Measurements from ENCODE around the gene TENM4.
A peak's percentile ranks its signal among the peaks of the same experiment; 100 is the strongest.

TENM4 gene

GRCh38 chr11:78853521-78853920 is 587.3 kb downstream of the TENM4 start:
- H3K9me3 Mint-ChIP-seq: no peaks in the 10 kb centered on the region
- H3K4me1 Mint-ChIP-seq: peaks cover 26% of the 10 kb centered on the region
- H3K27me3 Mint-ChIP-seq (ENCODE audit: low read depth, poor library complexity): no peaks in the 10 kb centered on the region
- H3K27ac Mint-ChIP-seq: peak overlapping the region; percentile 79
- H3K36me3 Mint-ChIP-seq (ENCODE audit: low read depth): peaks cover 80% of the 10 kb centered on the region
- H3K4me3 Mint-ChIP-seq: no peak overlapping the region
- no peak for TF ChIP-seq CTCF (IDR thresholded peaks at IDR 0.05)
- DNase-seq: no peak

- no peak for DNase-seq
- H3K36me3 Mint-ChIP-seq (ENCODE audit: low read depth): peaks cover 87% of the 10 kb centered on the region
- no peak overlapping the region for H3K4me3 Mint-ChIP-seq
- TF ChIP-seq CTCF (IDR thresholded peaks at IDR 0.05): no peak
- H3K27ac Mint-ChIP-seq: no peak overlapping the region
- peaks cover 37% of the 10 kb centered on the region for H3K4me1 Mint-ChIP-seq
- H3K27me3 Mint-ChIP-seq (ENCODE audit: low read depth, poor library complexity): no peaks in the 10 kb centered on the region
- no peaks in the 10 kb centered on the region for H3K9me3 Mint-ChIP-seq
These were observed 588.8 kb downstream of the TENM4 start for GRCh38 chr11:78851878-78852586.

GRCh38 chr11:78850078-78850477 is 590.8 kb downstream of the TENM4 start:
- Mint-ChIP-seq H3K36me3 (ENCODE audit: low read depth) (peaks cover 80% of the 10 kb centered on the region), H3K4me3 (no peak overlapping the region), H3K4me1 (peaks cover 37% of the 10 kb centered on the region), H3K27me3 (ENCODE audit: low read depth, poor library complexity) (no peaks in the 10 kb centered on the region), H3K27ac (peak overlapping the region; percentile 74), H3K9me3 (no peaks in the 10 kb centered on the region)
- DNase-seq: no peak
- no peak for TF ChIP-seq CTCF (IDR thresholded peaks at IDR 0.05)

- Mint-ChIP-seq H3K4me3 (no peak overlapping the region), H3K9me3 (no peaks in the 10 kb centered on the region), H3K27me3 (ENCODE audit: low read depth, poor library complexity) (no peaks in the 10 kb centered on the region), H3K36me3 (ENCODE audit: low read depth) (peaks cover 71% of the 10 kb centered on the region), H3K27ac (no peak overlapping the region), H3K4me1 (peaks cover 47% of the 10 kb centered on the region)
- TF ChIP-seq CTCF (IDR thresholded peaks at IDR 0.05): no peak
- DNase-seq: no peak
These were observed 594.6 kb downstream of the TENM4 start for GRCh38 chr11:78846269-78846668.

DNA sequence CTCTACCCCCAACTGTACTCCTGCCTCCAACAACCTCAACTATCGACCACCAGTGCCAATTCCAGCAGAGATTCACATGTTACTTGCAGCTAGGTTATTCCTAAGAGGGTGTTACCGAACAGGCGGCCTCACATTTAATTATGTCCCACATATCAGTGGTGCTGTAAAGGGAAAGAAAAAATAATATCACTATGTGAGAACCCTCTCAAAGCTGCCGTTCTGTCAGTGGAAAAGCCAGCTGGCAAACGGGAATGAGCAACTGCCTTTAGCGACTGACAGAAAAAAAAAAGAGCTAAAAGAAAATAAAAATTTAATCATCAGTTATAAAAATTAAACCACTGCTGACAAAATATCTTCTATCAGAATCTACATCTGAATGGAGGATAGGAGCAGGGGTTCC is 595.3 kb downstream of the TENM4 start:
- DNase-seq: no peak
- TF ChIP-seq CTCF (IDR thresholded peaks at IDR 0.05): no peak
- peak overlapping the region; percentile 96 for H3K27ac Mint-ChIP-seq
- peaks cover 49% of the 10 kb centered on the region for H3K4me1 Mint-ChIP-seq
- H3K36me3 Mint-ChIP-seq (ENCODE audit: low read depth): peaks cover 63% of the 10 kb centered on the region
- no peaks in the 10 kb centered on the region for H3K27me3 Mint-ChIP-seq (ENCODE audit: low read depth, poor library complexity)
- no peak overlapping the region for H3K4me3 Mint-ChIP-seq
- H3K9me3 Mint-ChIP-seq: no peaks in the 10 kb centered on the region

GRCh38 chr11:78841456-78842060 is 599.3 kb downstream of the TENM4 start:
- no peaks in the 10 kb centered on the region for H3K27me3 Mint-ChIP-seq (ENCODE audit: low read depth, poor library complexity)
- H3K4me1 Mint-ChIP-seq: peaks cover 40% of the 10 kb centered on the region
- TF ChIP-seq CTCF (IDR thresholded peaks at IDR 0.05): no peak
- peaks cover 39% of the 10 kb centered on the region for H3K36me3 Mint-ChIP-seq (ENCODE audit: low read depth)
- H3K9me3 Mint-ChIP-seq: no peaks in the 10 kb centered on the region
- H3K4me3 Mint-ChIP-seq: no peak overlapping the region
- peak overlapping the region; percentile 93 for H3K27ac Mint-ChIP-seq
- peak; percentile 11 for DNase-seq

Measured in nephron progenitor cell (in vitro differentiated cells).